Measurements from ENCODE around the gene DEK.
A peak's percentile ranks its signal among the peaks of the same experiment; 100 is the strongest.
"Not testable (repeated sequence)": the region's sequence is repeated elsewhere in the genome, so short reads cannot be mapped to it uniquely, and the experiment has no call there.

DEK gene

GRCh38 chr6:18264219-18264922 lies at the start of gene DEK:
DEK (minus strand) TSS chr6:18264530; CDS start chr6:18263987, 543 bp downstream.
- DNase-seq, result peak; percentile 70 to 86

- no peak for DNase-seq
Observed at GRCh38 chr6:18312368-18312767, 48.0 kb upstream of the DEK start.

- DNase-seq, result not testable (repeated sequence)
Observed at GRCh38 chr6:18310010-18310409, 45.7 kb upstream of the DEK start.

- DNase-seq, result no peak
Observed at GRCh38 chr6:18309046-18309445, 44.7 kb upstream of the DEK start.

- DNase-seq, result no peak
Observed at GRCh38 chr6:18308070-18308735, 43.9 kb upstream of the DEK start.

- DNase-seq, result no peak
Observed at GRCh38 chr6:18306977-18307376, 42.6 kb upstream of the DEK start.

- DNase-seq, result no peak
Observed at GRCh38 chr6:18302561-18303439, 38.5 kb upstream of the DEK start.

GRCh38 chr6:18293076-18293904 lies 29.0 kb upstream of the DEK start:
- no peak for DNase-seq

- no peak for DNase-seq
Observed at GRCh38 chr6:18289283-18289682, 25.0 kb upstream of the DEK start.

GRCh38 chr6:18284261-18284660 lies 19.9 kb upstream of the DEK start:
- DNase-seq, result no peak

GRCh38 chr6:18281564-18281963 lies 17.2 kb upstream of the DEK start:
- DNase-seq, result no peak

GRCh38 chr6:18280084-18280483 lies 15.8 kb upstream of the DEK start:
- peak; percentile 6 to 24 for DNase-seq

- no peak for DNase-seq
Observed at GRCh38 chr6:18279422-18279821, 15.1 kb upstream of the DEK start.

GRCh38 chr6:18277237-18278006 lies 13.1 kb upstream of the DEK start:
- no peak for DNase-seq

- DNase-seq, result no peak
Observed at GRCh38 chr6:18276610-18277236, 12.4 kb upstream of the DEK start.

- no peak for DNase-seq
Observed at GRCh38 chr6:18270216-18270615, 5.9 kb upstream of the DEK start.

- DNase-seq, result no peak
Observed at GRCh38 chr6:18269717-18270116, 5.4 kb upstream of the DEK start.

- DNase-seq, result no peak
Observed at GRCh38 chr6:18269253-18269652, 4.9 kb upstream of the DEK start.

- DNase-seq, result no peak
Observed at GRCh38 chr6:18268066-18268465, 3.7 kb upstream of the DEK start.

GRCh38 chr6:18266523-18266912 lies 2.2 kb upstream of the DEK start:
- no peak for DNase-seq

GRCh38 chr6:18265787-18266522 lies 1.6 kb upstream of the DEK start:
- DNase-seq, result no peak

All from NCI-H187 (cell line).